ENCODE measurements around the gene CD151. TPM values are rescaled to one million over a fixed set of nuclear protein-coding genes. Genes with fewer than 3 reads are reported as not detected.

CD151 gene
- total and polyA plus RNA-seq, 7 donors, result 149 to 358 (median 168) TPM

DNA sequence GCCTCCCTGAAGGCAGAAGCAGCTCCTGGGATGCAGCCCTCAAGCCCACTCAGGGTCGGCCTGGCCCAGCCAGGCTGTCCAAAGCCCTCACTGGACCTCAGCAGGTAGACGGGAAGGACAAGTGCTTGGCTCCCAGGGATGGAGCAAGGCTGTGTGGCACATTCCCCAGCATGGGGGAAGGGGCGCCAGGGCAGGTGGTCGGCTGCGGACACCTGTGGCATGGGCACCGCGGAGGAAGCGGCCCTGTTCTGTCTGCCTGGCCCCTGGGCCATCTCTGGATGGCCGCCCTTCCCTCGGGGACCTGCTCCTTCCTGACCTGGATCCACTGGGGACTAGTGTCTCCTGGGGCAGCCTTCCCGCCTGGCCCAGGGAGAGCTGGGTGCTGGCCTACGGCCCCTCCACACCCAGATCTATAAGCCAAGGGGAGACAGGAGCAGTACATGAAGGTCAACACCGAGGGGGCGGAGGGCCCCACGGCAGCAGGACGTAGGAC is 51.9 kb downstream of the CD151 start:
- ATAC-seq, result no peak
- Histone ChIP-seq H3K27me3 (ENCODE audit: insufficient read depth in 3 of 3, low read length in 2 of 3) (no peaks in the 10 kb centered on the region), H3K27ac (no peak overlapping the region), H3K4me1 (peaks cover 7% of the 10 kb centered on the region), H3K4me3 (no peak overlapping the region), H3K9me3 (no peaks in the 10 kb centered on the region), H3K36me3 (ENCODE audit: insufficient read depth in 1 of 2, low read depth in 1 of 2) (peaks cover 2 to 29% of the 10 kb centered on the region in 2 donors)
- intact Hi-C loops (cut with DNase I), result no loop called here
- 87 to 88% (median 87%) methylated on average over 14 to 16 of the region's 16 CpGs for WGBS, 3 donors
- DNase-seq, result no peak
- TF ChIP-seq, protein P1, sequence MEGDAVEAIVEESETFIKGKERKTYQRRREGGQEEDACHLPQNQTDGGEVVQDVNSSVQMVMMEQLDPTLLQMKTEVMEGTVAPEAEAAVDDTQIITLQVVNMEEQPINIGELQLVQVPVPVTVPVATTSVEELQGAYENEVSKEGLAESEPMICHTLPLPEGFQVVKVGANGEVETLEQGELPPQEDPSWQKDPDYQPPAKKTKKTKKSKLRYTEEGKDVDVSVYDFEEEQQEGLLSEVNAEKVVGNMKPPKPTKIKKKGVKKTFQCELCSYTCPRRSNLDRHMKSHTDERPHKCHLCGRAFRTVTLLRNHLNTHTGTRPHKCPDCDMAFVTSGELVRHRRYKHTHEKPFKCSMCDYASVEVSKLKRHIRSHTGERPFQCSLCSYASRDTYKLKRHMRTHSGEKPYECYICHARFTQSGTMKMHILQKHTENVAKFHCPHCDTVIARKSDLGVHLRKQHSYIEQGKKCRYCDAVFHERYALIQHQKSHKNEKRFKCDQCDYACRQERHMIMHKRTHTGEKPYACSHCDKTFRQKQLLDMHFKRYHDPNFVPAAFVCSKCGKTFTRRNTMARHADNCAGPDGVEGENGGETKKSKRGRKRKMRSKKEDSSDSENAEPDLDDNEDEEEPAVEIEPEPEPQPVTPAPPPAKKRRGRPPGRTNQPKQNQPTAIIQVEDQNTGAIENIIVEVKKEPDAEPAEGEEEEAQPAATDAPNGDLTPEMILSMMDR (IDR thresholded peaks at IDR 0.05), result no peak

DNA sequence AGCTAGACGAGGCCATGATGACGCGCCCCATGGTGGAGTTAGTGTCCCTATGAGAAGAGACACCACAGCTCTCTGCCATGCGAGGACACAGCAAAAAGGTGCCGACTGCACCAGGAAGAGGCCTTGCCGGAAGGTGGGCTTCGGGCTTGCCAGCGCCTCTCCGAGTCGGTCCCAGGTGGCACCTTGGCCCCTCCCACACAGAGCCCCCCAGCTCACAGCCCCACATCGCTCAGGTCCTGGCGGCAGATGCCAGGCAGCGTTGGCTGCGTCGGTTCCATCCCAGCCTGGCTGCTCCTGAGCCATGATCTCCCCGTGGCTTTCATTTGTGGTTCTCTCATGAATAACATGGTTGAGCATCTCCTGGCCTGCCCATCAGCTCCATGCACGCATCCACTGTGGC is 53.8 kb downstream of the CD151 start:
- H3K4me1 ChIP-seq, result peaks cover 7% of the 10 kb centered on the region
- 94 to 97% (median 97%) methylated on average over 17 of the region's 17 CpGs for WGBS, 3 donors
- H3K4me3 ChIP-seq, result no peak overlapping the region
- H3K9me3 ChIP-seq, result no peaks in the 10 kb centered on the region
- intact Hi-C loops (cut with DNase I), result no loop called here
- H3K36me3 ChIP-seq (ENCODE audit: insufficient read depth in 1 of 2, low read depth in 1 of 2), result peaks cover 0 to 22% of the 10 kb centered on the region in 2 donors
- H3K27ac ChIP-seq, result no peak overlapping the region
- ATAC-seq, result no peak
- DNase-seq, result no peak
- TF ChIP-seq, protein P1 (IDR thresholded peaks at IDR 0.05), result no peak
- no peaks in the 10 kb centered on the region for H3K27me3 ChIP-seq (ENCODE audit: insufficient read depth in 3 of 3, low read length in 2 of 3)

DNA sequence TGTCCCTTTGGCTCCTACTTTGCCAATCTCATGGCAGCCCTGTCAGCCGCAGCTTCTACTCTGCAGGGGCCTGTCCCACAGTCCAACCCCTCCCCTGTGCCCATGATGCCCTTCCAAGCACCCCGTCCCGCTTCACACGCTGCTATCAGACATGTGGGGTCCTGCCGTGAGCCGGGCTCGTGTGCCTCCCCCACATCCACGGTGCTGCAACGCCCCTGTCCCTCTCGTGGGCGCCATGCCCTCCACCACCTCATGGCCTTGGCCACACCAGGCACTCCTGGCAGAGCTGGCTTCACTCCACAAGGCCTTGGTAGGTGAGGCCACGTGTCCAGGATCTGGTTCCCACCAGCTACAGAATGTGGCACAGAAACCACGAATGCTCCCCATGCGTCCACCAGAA is 54.8 kb downstream of the CD151 start:
- Histone ChIP-seq H3K9me3 (no peaks in the 10 kb centered on the region), H3K36me3 (ENCODE audit: insufficient read depth in 1 of 2, low read depth in 1 of 2) (peaks cover 0 to 12% of the 10 kb centered on the region in 2 donors), H3K4me1 (peaks cover 7% of the 10 kb centered on the region), H3K4me3 (no peak overlapping the region), H3K27ac (no peak overlapping the region), H3K27me3 (ENCODE audit: insufficient read depth in 3 of 3, low read length in 2 of 3) (no peaks in the 10 kb centered on the region)
- TF ChIP-seq, protein P1 (IDR thresholded peaks at IDR 0.05), result no peak
- WGBS, 3 donors, result 79 to 88% (median 87%) methylated on average over 14 of the region's 14 CpGs
- ATAC-seq, result peak in 2 of 4 donors; percentile 3 to 9
- intact Hi-C loops (cut with DNase I), result no loop called here
- DNase-seq, result no peak

Other genes with a start within 250 kb of the CD151 start
- 10 to 100 TPM in 3 of 4 donors, 1 to 10 TPM in 1; 7.5 to 23.1 (median 15.2) TPM for gene IRF7, start 217.0 kb upstream of the CD151 start, total RNA-seq
- 10 to 100 TPM in 2 of 3 donors, 1 to 10 TPM in 1; 9.4 to 13.2 (median 12.9) TPM for gene IRF7, start 217.0 kb upstream of the CD151 start, polyA plus RNA-seq
- gene CDHR5, start 208.0 kb upstream of the CD151 start, total RNA-seq, result under 1 TPM in 1 of 4 donors, not detected in 3; 0.20 TPM
- gene CDHR5, start 208.0 kb upstream of the CD151 start, polyA plus RNA-seq, result under 1 TPM in 2 of 3 donors, not detected in 1; 0.07 to 0.34 TPM
- gene SCT, start 205.8 kb upstream of the CD151 start, total RNA-seq, result 1 to 10 TPM in 2 of 4 donors, under 1 TPM in 1, not detected in 1; 0.89 to 4.8 (median 1.8) TPM
- under 1 TPM in 1 of 3 donors, not detected in 2; 0.44 TPM for gene SCT, start 205.8 kb upstream of the CD151 start, polyA plus RNA-seq
- gene DRD4, start 195.7 kb upstream of the CD151 start, total RNA-seq, result 1 to 10 TPM in 2 of 4 donors, under 1 TPM in 1, not detected in 1; 0.55 to 1.2 (median 1.1) TPM
- gene DRD4, start 195.7 kb upstream of the CD151 start, polyA plus RNA-seq, result under 1 TPM in 2 of 3 donors, not detected in 1; 0.14 to 0.18 TPM
- 10 to 100 TPM; 15.0 to 30.0 (median 21.0) TPM for gene DEAF1, start 137.7 kb upstream of the CD151 start, total RNA-seq
- gene DEAF1, start 137.7 kb upstream of the CD151 start, polyA plus RNA-seq, result 10 to 100 TPM; 12.5 to 18.1 (median 15.3) TPM
- gene TMEM80, start 137.1 kb upstream of the CD151 start, total RNA-seq, result 10 to 100 TPM in 2 of 4 donors, 1 to 10 TPM in 2; 5.9 to 15.7 (median 9.7) TPM
- gene TMEM80, start 137.1 kb upstream of the CD151 start, polyA plus RNA-seq, result 10 to 100 TPM in 2 of 3 donors, 1 to 10 TPM in 1; 7.4 to 16.3 (median 10.1) TPM
- 1 to 10 TPM in 3 of 4 donors, under 1 TPM in 1; 0.89 to 3.1 (median 1.5) TPM for gene EPS8L2, start 126.7 kb upstream of the CD151 start, total RNA-seq
- under 1 TPM; 0.47 to 0.63 (median 0.56) TPM for gene EPS8L2, start 126.7 kb upstream of the CD151 start, polyA plus RNA-seq
- gene TALDO1, start 85.5 kb upstream of the CD151 start, total RNA-seq, result 100 to 1,000 TPM in 1 of 4 donors, 10 to 100 TPM in 3; 77.7 to 140 (median 81.8) TPM
- 10 to 100 TPM; 58.7 to 77.6 (median 65.9) TPM for gene TALDO1, start 85.5 kb upstream of the CD151 start, polyA plus RNA-seq
- gene GATD1, start 55.5 kb upstream of the CD151 start, total RNA-seq, result 10 to 100 TPM; 13.6 to 32.6 (median 22.2) TPM
- gene GATD1, start 55.5 kb upstream of the CD151 start, polyA plus RNA-seq, result 10 to 100 TPM; 11.0 to 20.9 (median 17.7) TPM
- gene CEND1, start 42.9 kb upstream of the CD151 start, total RNA-seq, result under 1 TPM in 1 of 4 donors, not detected in 3; 0.22 TPM
- gene CEND1, start 42.9 kb upstream of the CD151 start, polyA plus RNA-seq, result under 1 TPM; 0.09 to 0.33 (median 0.11) TPM
- 1 to 10 TPM; 1.5 to 2.9 (median 2.2) TPM for gene SLC25A22, start 34.7 kb upstream of the CD151 start, total RNA-seq
- 1 to 10 TPM in 1 of 3 donors, under 1 TPM in 2; 0.49 to 4.3 (median 0.56) TPM for gene SLC25A22, start 34.7 kb upstream of the CD151 start, polyA plus RNA-seq
- gene PIDD1, start 27.7 kb upstream of the CD151 start, total RNA-seq, result 10 to 100 TPM in 3 of 4 donors, 1 to 10 TPM in 1; 8.7 to 13.8 (median 10.4) TPM
- 10 to 100 TPM in 2 of 3 donors, 1 to 10 TPM in 1; 9.4 to 16.2 (median 10.9) TPM for gene PIDD1, start 27.7 kb upstream of the CD151 start, polyA plus RNA-seq
- 1,000 to 10,000 TPM; 1,082 to 1,565 (median 1,354) TPM for gene RPLP2, start 23.0 kb upstream of the CD151 start, total RNA-seq
- gene RPLP2, start 23.0 kb upstream of the CD151 start, polyA plus RNA-seq, result 1,000 to 10,000 TPM in 1 of 3 donors, 100 to 1,000 TPM in 2; 779 to 1,781 (median 798) TPM
- 100 to 1,000 TPM; 125 to 247 (median 175) TPM for gene PNPLA2, start 14.0 kb upstream of the CD151 start, total RNA-seq
- 10 to 100 TPM; 64.8 to 87.9 (median 83.8) TPM for gene PNPLA2, start 14.0 kb upstream of the CD151 start, polyA plus RNA-seq
- 1 to 10 TPM; 2.4 to 8.9 (median 4.1) TPM for gene CRACR2B, start 5.0 kb upstream of the CD151 start, total RNA-seq
- 1 to 10 TPM; 1.9 to 6.4 (median 2.8) TPM for gene CRACR2B, start 5.0 kb upstream of the CD151 start, polyA plus RNA-seq
- gene POLR2L, start 9.6 kb downstream of the CD151 start, total RNA-seq, result 100 to 1,000 TPM; 113 to 205 (median 156) TPM
- gene POLR2L, start 9.6 kb downstream of the CD151 start, polyA plus RNA-seq, result 100 to 1,000 TPM; 114 to 178 (median 176) TPM
- 10 to 100 TPM; 13.9 to 22.1 (median 16.8) TPM for gene TSPAN4, start 9.9 kb downstream of the CD151 start, total RNA-seq
- gene TSPAN4, start 9.9 kb downstream of the CD151 start, polyA plus RNA-seq, result 10 to 100 TPM; 11.4 to 38.5 (median 25.1) TPM
- gene CHID1, start 77.9 kb downstream of the CD151 start, total RNA-seq, result 10 to 100 TPM; 31.2 to 44.5 (median 34.7) TPM
- gene CHID1, start 77.9 kb downstream of the CD151 start, polyA plus RNA-seq, result 10 to 100 TPM; 25.5 to 40.4 (median 28.3) TPM
- 10 to 100 TPM; 26.5 to 31.4 (median 27.7) TPM for gene AP2A2, start 92.9 kb downstream of the CD151 start, total RNA-seq
- 10 to 100 TPM; 15.9 to 21.7 (median 19.8) TPM for gene AP2A2, start 92.9 kb downstream of the CD151 start, polyA plus RNA-seq
- gene MUC6, start 203.8 kb downstream of the CD151 start, total RNA-seq, result not detected
- under 1 TPM; under 0.01 to 0.04 (median 0.01) TPM for gene MUC6, start 203.8 kb downstream of the CD151 start, polyA plus RNA-seq
- under 1 TPM in 3 of 4 donors, not detected in 1; 0.02 to 0.44 (median 0.04) TPM for gene MUC2, start 241.9 kb downstream of the CD151 start, total RNA-seq
- under 1 TPM in 2 of 3 donors, not detected in 1; under 0.01 to 0.01 TPM for gene MUC2, start 241.9 kb downstream of the CD151 start, polyA plus RNA-seq